Right ventricle myocardium superior (tissue), 1 donor: ENCODE measurements around the gene LSP1. TPM values are rescaled to one million over a fixed set of nuclear protein-coding genes. Genes with fewer than 3 reads are reported as not detected.

ENCODE experiments used
- ATAC-seq: fragments of 200-7000 bp; cut with Tn5 transposase; one replicate; pipeline ENCODE4 v1.9.1; 2020; ENCODE audit warnings: mild to moderate bottlenecking; ENCODE audit not compliant: poor library complexity
- DNase-seq: peaks from one replicate; pipeline ENCODE4 v3.0.0-alpha.2; 2020
- intact Hi-C: fragments of 100-400 bp; cut with DNase I; formaldehyde crosslinking; loops from one replicate; pipeline ENCODE4 v1.11.2; 2022
- total RNA-seq: library from RNA; stranded (reverse); fragmentation: NEBNext Ultra II Directional; extraction: Animal tissue kit (Norgen Biotek cat#: 25700); gene quantifications from one replicate; pipeline ENCODE4 v1.2.1, GENCODE V29; 2021
- donor health status: DM: no; HTN: yes; CAD: no; lungs with severe emphysema.

The LSP1 gene
- total RNA-seq, 1 donor from 2014 or later: 23.0 TPM

DNA sequence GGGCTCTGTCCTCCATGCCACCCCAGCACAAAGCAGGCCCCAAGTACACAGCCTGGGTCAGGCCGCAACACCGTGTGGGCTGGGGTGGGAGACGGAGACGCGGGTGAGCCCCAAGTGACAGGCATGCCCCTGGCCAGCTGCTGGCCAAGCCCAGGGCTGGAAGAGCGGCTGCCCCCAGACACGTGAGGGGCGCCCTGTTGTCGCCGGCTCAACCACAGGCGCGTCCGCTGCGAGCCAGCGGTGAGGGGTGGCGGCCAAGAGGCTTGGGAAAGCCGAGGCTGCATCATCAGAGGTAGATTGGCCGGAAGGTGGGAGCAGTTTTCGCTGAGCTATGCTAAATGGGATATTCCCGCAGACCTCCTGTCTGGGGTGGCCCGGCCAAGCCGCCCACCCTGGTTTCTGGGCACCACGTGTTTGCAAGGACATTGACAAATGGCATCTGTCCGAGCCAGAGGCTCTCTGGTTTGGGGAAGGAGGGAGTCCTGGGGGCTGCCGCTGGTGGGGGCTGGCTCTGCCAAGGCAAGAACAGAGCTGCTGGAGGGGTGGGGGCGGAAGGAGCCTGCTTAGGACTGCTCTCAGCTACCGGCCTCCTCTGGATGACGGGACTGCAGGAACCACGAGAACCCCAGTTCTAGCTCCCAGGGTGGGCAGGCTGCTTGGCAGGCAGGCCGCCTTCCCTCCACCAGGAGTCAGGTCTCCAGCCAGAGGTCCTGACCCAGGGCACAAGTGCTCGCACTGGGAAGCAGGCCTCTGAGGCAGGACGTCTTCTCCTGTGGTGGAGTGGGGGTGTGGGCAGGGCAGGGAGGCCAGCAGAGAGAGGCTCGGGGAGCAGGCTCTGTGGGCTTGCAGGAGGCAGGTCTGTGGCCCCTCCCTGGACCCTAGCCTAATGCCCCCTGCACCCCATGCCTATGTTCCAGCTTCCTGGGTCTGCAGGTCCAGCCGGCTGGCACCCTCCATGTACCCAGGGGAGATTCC lies 38.3 kb downstream of the LSP1 start:
- intact Hi-C loops: no loop called here
- DNase-seq (peak; percentile 45), ATAC-seq (peak; percentile 3)

DNA sequence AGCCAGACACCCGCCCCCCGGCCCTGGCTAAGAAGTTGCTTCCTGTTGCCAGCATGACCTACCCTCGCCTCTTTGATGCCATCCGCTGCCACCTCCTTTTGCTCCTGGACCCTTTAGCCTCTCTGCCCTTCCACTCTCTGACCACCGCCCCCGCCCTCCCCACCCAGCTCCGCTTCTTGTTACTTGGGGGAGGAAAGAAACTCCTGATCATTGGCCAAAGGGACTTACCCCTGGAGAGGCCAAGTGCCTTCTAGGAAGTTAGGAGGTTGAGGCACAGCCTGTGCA lies 38.9 kb downstream of the LSP1 start, which contains the start of gene PRR33:
PRR33 (minus strand) TSS at position 65 of the 285 bp plus-strand sequence. CDS start 1,311 bp downstream, outside the sequence.
- DNase-seq (no peak), ATAC-seq (no peak)
- intact Hi-C loops: no loop called here

DNA sequence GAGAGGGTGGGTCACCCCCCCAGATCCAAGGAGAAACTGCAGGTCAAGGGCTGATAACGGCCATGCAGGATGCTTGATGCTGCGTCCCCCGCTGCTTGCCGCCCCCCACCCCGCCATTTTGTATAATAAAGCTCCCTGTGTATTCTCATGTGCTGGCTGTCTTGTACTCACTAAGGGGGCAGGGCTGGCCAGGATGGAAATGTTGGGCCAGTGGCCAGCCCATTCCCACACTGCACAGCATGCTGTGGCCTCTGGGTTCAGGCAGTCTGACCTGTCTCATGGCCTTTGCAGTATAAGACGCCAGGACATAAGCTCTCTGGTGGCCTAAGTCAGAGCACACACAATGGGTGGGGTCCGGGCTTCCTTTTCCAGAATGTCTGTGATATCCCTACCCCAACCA lies 39.2 kb downstream of the LSP1 start:
- DNase-seq: peak; percentile 50
- intact Hi-C loops: no loop called here
- peak; percentile 20 for ATAC-seq

DNA sequence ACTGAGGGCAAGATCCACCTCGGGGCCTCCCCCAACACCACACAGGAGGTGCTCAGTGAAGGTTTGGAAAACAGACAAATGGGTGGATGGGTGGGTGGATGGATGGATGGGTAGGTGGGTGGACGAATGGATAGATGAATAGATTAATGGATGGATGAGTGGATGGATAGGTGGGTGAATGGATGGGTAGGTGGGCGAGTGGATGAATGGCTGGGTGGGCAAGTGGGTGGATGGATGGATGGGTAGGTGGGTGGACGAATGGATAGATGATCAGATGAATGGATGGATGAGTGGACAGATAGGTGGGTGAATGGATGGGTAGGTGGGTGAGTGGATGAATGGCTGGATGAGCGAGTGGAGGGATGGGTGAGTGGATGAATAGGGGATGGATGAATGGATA lies 39.7 kb downstream of the LSP1 start:
- ATAC-seq (no peak), DNase-seq (no peak)
- intact Hi-C loops: no loop called here

DNA sequence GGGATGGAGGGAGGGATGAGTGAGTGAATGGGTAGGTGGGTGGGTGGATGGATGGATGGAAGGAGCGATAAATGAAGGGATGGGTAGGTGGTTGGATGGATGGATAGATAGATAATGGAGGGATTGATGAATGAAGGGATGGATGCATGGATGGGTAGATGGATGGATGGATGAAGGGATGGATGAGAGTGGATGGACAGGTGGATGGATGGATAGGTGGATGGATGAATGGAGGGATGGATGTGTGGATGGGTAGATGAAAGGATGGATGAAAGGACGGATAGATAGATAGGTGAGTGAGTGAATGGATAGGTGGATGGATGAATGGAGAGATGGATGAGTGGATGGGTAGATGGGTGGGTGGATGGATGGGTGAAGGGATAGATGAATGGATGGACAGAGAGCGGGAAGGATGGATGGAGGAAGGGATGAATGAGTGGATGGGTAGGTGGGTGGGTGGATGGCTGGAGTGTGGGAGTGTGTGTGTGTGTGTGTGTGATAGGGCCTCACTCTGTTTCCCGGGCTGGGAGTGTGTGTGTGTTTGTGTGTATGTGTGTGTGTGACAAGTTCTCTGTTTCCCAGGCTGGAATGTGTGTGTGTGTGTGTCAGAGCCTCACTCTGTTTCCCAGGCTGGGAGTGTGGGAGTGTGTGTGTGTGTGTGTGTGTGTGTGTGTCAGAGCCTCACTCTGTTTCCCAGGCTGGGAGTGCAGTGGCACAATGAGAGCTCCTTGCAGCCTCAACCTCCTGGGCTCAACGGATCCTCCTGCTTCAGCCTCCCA lies 40.9 kb downstream of the LSP1 start:
- no peak for DNase-seq
- intact Hi-C loops: loop anchor here (1.0 kb wide), 1 partner anchor 23 kb away; no protein-coding TSS in a partner anchor
- ATAC-seq: no peak

DNA sequence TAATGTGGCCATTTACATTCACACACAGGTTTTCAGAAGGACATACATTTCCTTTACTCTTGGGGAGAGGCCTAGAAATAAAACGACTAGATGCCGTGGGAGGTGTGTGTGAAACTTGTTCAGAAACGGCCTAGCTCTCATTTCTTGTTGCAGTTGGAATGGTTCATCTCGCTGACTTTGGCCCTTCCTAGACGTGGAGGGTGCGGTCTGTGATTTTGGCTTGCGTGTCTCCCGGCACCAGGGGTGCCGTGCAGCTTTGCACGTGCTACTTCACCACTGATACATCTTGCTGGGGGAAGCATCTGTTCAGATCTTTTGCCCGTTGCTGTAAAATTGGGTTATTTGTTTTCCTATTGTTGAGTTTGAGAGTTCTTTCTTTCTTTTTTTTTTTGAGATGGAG lies 41.9 kb downstream of the LSP1 start:
- DNase-seq (no peak), ATAC-seq (no peak)
- intact Hi-C loops: no loop called here

DNA sequence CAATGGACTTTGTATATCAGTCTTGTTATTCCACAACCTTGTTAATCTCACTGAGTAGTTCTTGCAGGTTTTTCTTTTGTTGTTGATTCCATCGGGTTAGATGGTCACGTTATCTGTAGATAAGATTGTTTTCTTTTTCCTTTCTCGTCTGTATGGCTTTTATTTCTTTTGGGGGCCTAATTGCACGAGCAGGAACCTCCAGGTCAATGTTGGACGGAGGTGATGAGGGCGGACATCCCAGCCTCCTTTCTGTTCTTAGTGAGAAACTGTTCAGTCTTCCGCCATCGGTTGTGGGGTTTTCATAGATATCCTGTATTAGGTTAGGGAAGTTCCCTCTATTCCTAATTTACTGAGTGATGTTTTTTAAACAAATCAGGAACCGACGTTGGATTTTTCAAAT lies 43.6 kb downstream of the LSP1 start:
- no peak for DNase-seq
- intact Hi-C loops: no loop called here
- ATAC-seq: no peak

DNA sequence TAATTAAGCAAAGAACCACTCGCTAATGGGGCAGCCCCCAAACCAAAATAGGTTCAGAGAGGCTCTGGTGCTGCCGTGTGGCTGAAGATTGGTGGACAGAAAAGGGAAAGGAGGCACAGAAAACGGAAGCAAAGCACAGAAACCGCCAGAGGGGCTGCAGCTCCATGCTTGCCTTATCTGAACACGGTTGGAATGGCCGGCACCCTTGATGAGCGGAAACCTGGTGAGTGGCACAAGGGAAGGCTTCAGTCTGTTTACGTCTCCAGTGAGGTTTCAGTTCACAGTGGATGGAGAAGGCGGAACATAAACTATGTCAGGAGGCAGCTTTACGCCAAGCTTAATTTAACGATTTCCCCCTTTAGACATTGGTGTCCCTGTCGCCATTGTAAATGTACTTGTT lies 44.0 kb downstream of the LSP1 start:
- ATAC-seq: no peak
- no peak for DNase-seq
- intact Hi-C loops: no loop called here

DNA sequence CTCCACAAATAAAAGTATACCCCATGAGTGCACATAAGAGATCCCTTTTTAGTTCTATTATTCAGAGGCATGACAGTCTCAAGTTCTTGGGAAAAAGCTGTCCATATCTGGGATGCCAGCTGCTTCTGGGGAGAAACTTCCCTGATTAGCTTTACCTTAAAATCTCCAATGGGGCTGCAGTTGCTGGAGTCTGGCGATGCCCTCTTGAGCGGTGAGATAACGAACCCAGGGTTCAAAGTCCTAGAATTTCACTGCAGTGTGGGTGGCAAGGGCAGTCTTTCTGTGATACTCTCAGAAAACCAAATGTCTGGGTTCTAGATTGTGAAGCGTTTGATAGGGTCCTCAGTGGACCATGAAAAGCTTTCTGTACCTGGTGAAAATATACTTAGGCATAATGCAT lies 46.2 kb downstream of the LSP1 start:
- ATAC-seq (no peak), DNase-seq (no peak)
- intact Hi-C loops: no loop called here

DNA sequence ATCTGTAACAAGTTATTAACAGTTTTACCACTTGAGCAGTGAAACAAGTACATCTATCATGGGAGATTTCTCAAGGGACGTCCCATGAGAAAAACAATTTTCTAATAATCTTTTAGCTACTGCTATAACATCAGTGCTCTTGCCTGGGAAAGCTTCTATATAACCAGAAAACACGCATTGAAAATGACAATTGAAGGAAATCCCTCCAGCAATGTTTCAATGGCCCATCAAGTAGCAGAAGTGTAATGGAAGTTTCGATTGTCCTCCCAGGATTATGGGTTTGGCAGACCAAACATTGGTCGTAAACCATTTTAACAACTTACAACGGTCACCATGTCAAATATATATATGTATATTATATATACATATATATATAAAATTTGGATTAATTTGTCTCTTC lies 46.8 kb downstream of the LSP1 start:
- no peak for DNase-seq
- intact Hi-C loops: loop anchor here (5.0 kb wide), 1 partner anchor 38 kb away; no protein-coding TSS in a partner anchor
- no peak for ATAC-seq

DNA sequence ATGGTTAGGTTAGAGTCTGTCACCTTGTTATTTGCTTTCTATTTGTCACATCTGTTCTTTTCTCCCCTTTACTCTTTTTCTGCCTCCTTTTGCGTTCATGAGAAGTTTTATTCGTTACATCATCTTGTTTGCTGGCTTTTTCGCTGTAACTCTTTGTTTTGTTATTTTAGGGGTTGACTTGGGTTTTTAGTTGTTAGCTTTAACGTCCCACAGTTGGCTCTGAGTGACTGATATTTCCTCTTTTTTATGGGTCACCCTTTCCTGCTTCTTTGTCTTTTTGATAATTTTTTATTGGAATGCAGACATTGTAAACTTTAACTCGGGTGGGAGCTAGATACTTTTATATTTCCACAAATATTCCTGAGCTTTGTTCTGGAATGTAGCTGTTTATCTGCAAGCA lies 53.3 kb downstream of the LSP1 start:
- ATAC-seq: no peak
- intact Hi-C loops: no loop called here
- DNase-seq: no peak

DNA sequence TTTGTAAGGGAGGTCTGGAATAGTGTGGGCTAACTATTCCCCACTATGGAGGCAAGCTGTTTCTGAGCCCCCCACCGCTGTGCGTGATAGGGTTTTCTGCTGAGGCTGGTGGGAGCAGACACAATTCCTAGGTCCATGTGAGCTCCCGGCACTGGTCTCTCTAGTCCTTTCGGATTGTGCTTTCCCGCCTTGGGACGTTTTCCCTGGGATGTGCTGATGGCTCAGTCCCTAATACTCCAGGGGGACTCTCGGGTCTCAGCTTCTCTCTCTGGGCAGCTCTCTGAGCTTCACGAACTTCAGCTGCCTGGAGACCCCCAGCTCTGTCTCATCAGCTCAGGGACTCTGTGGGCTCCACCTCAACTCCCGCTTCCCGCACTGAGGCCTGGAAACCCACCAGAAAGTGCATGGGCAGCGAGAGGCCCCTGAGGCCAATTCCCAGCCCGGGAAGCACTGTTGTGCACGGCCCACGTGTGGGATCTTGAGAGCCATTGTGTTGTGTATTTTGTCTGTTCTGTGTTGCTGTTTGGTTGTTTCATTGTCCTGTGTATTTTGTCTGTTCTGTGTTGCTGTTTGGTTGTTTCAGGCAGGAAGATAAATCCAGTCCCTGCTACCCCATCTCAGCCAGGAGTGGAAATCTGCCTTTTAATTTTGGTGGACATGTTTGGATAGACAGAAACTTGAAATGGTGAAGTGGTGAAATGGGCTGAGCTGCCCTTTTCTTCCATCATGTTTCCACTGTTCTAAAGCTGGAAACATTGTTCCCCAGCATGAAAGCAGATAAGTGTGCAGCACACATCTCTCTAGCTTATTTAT lies 53.9 kb downstream of the LSP1 start:
- intact Hi-C loops: no loop called here
- ATAC-seq (no peak), DNase-seq (no peak)

DNA sequence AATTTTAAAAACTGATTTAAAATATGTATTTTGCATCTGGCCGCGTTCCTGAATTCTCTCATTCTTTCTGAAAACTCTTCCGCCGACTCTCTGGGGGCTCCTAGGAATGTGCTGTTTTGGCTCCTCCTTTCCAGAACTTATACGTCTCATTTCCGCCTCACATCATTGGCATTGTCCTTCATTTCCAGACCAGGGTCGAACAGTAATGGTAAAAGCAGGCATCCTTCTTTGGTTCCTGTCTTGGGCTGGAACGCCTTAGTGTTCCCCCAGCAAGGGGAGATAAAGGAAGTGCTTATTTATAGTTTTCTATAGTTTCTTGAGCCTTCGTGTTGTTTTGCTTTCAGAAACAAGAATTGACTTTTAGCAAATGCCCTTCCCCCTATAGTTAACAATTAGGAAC lies 55.7 kb downstream of the LSP1 start:
- peak; percentile 58 for ATAC-seq
- no peak for DNase-seq
- intact Hi-C loops: no loop called here

DNA sequence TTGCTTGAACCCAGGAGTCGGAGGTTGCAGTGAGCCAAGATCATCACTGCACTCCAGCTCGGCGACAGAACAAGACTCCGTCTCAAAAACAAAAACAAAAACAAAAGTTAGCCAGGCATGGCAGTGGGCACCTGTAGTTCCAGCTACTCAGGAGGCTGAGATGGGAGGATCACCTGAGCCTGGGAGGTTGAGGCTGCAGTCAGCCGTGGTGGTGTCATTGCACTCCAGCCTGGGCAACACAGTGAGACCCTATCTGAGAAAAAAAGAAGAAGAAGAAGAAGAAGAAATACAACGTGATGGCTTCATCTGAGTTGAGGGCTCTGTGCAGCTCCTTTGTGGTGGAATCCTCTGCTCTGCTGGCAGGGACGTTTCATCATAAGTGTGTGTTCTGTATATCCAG lies 56.6 kb downstream of the LSP1 start:
- ATAC-seq (no peak), DNase-seq (no peak)
- intact Hi-C loops: no loop called here

DNA sequence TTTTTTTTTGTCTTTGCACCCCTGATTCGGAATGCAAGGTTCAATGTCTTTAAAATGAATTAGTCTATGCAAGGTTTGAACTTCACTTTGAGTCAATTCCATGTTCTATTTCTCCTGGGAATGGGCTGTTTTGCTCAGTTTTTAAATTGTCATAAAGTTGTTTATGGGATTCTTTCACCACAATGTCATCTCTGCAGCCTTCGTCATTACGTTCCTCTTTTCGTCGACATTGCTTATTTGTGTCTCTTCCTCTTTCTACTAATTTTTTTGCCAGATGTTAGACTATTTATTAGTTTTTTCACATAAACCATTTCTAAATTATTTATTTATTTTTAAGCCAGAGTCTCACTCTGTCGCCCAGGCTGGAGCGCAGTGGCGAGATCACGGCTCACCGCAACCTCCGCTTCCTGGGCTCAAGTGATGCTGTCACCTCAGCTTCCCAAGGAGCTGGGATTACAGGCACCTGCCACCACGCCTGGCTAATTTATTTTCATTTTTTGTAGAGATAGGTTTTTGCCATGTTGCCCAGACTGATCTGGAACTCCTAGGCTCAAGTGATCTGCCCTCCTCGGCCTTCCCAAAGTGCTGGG lies 59.5 kb downstream of the LSP1 start:
- no peak for DNase-seq
- intact Hi-C loops: no loop called here
- no peak for ATAC-seq

DNA sequence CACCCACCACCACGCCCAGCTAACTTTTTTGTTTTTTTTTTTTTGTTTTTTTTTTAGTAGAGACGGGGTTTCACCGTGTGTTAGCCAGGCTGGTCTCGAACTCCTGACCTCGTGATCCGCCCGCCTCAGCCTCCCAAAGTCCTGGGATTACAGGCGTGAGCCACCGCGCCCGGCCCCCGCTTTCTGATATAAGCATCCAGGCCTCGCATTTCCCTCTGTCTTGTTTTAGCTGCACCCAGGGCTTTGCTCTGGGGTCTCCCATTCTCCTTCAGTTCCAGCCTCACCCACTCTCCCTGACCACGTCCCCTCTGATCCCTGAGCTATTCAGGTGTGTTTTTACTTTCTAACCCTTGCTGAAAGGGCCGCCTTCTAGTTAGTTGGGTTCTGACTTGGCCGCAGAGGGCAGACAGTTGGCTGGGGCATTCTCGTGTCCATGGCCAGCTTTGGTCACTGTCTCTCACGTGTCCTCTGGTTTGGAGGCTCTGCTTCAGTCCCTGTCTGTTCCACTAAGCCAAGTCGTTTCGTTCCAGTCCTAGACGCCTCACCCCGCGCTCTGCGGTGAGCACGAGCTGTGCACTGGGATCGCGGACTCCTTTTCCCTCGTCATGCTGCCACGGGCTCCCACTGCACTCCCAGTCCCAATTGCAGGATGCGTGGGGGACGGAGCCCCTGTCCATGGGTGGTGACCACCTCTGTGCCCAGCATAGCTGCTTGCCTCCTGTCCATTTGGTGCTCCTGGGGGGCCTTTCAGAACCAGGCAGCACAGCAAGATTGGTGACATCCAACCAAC lies 60.6 kb downstream of the LSP1 start:
- DNase-seq: no peak
- no peak for ATAC-seq
- intact Hi-C loops: loop anchor here (1.0 kb wide), 1 partner anchor 25 kb away; no protein-coding TSS in a partner anchor

DNA sequence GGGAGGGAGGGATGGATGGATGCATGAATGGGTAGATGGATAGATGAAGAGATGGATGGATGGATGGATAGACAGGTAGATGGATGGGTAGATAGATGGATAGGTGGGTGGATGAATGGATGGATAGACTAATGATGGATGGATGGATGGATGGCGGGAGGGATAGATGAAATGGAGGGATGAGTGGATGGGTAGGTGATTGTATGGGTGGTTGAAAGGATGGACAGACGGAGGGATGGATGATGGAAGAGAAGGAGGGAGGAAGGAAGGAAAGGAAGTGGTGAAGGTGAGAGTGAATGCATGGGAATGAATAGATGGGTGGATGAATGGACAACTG lies 62.9 kb downstream of the LSP1 start:
- intact Hi-C loops: loop anchor here (1.0 to 5.0 kb wide), 2 partner anchors 22 to 33 kb away; no protein-coding TSS in a partner anchor
- ATAC-seq (no peak), DNase-seq (no peak)
